ENCODE results near the gene GRIK3. TPM values are rescaled to one million over a fixed set of nuclear protein-coding genes. Genes with fewer than 3 reads are reported as not detected.

GRIK3 gene
- total RNA-seq, 2 donors from 2014 or later = 0.20 to 1.2 TPM

DNA sequence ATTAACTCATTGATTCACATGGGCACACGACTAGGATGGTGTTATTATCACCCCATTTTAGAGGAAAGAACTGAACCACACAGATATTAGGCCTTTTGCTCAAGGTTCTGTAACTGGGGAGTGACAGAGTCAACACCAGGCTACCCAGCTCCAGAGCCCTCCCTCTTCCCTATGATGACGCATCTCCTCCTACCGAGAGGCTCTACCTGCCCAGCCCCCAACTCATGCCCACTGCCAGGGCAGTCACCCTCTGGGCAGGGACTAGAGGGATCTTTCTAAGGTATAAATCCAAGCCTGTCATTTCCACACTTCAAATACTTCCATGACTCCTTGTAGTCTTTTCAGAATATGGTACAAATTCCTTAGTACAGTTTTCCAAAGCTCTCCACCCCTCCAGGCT lies 171.3 kb downstream of the GRIK3 start:
- no peak for DNase-seq

DNA sequence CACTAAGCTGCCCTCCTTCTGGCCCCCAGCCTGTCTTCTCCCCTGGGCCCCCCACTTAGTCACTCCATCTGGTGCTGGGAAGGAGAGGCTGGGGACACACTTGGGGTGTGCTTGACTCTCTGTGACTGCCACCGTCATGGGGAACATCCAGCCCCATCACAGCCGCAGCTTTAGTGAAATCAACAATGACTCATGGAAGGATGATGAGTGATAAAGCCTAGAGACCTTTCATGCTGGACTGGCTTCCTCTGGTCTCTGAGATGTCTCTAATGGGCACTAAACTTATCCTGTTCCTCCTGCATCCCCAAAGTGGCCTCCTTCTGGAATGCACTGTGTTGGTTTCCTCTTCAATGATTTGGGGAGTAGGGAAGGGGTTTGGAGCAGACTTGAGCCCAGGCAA lies 172.9 kb downstream of the GRIK3 start:
- intact Hi-C loops (cut with DNase I) = no loop called here
- H3K9ac ChIP-seq (ENCODE audit: low read depth in 2 of 2, low read length in 2 of 2) = no peak overlapping the region
- no peaks in the 10 kb centered on the region for H3K27me3 ChIP-seq
- no peaks in the 10 kb centered on the region for H3K36me3 ChIP-seq
- no peak for DNase-seq
- H3K4me1 ChIP-seq = no peaks in the 10 kb centered on the region
- no peak overlapping the region for H3K4me3 ChIP-seq
- no peaks in the 10 kb centered on the region for H3K9me3 ChIP-seq
- no peak overlapping the region for H3K27ac ChIP-seq
- TF ChIP-seq, protein P1, sequence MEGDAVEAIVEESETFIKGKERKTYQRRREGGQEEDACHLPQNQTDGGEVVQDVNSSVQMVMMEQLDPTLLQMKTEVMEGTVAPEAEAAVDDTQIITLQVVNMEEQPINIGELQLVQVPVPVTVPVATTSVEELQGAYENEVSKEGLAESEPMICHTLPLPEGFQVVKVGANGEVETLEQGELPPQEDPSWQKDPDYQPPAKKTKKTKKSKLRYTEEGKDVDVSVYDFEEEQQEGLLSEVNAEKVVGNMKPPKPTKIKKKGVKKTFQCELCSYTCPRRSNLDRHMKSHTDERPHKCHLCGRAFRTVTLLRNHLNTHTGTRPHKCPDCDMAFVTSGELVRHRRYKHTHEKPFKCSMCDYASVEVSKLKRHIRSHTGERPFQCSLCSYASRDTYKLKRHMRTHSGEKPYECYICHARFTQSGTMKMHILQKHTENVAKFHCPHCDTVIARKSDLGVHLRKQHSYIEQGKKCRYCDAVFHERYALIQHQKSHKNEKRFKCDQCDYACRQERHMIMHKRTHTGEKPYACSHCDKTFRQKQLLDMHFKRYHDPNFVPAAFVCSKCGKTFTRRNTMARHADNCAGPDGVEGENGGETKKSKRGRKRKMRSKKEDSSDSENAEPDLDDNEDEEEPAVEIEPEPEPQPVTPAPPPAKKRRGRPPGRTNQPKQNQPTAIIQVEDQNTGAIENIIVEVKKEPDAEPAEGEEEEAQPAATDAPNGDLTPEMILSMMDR (IDR thresholded peaks at IDR 0.05) = no peak

More for the DNA sequence above, 171.3 kb downstream of the GRIK3 start:
- no peaks in the 10 kb centered on the region for H3K27me3 ChIP-seq
- intact Hi-C loops (cut with DNase I) = no loop called here
- no peaks in the 10 kb centered on the region for H3K9me3 ChIP-seq
- H3K36me3 ChIP-seq = no peaks in the 10 kb centered on the region
- H3K4me1 ChIP-seq = no peaks in the 10 kb centered on the region
- no peak overlapping the region for H3K9ac ChIP-seq (ENCODE audit: low read depth in 2 of 2, low read length in 2 of 2)
- no peak overlapping the region for H3K27ac ChIP-seq
- TF ChIP-seq, protein P1 (IDR thresholded peaks at IDR 0.05) = no peak
- H3K4me3 ChIP-seq = no peak overlapping the region

DNA sequence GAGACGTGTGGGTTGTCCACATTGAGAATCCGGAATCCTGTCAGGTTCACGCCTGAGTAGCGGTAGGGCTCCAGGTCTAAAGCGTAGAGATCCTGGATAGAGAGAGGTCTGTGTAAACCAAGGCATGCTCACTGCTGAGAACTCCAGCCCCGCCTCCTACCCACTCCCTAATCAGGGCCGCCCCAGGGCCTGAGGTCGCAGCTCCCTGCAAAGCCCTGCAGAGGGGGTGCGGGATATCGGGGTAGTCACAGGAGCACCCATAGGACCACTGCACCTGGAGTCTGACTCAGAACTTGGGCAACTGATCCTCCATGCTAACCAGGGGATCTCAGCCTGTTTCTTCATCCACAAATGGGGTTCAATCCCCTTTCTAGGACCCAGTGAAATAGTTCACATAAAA lies 174.4 kb downstream of the GRIK3 start:
- H3K36me3 ChIP-seq = no peaks in the 10 kb centered on the region
- H3K27ac ChIP-seq = no peak overlapping the region
- no peaks in the 10 kb centered on the region for H3K4me1 ChIP-seq
- TF ChIP-seq, protein P1 (IDR thresholded peaks at IDR 0.05) = no peak
- intact Hi-C loops (cut with DNase I) = no loop called here
- H3K9me3 ChIP-seq = no peaks in the 10 kb centered on the region
- H3K4me3 ChIP-seq = no peak overlapping the region
- no peaks in the 10 kb centered on the region for H3K27me3 ChIP-seq
- DNase-seq = no peak
- H3K9ac ChIP-seq (ENCODE audit: low read depth in 2 of 2, low read length in 2 of 2) = no peak overlapping the region

DNA sequence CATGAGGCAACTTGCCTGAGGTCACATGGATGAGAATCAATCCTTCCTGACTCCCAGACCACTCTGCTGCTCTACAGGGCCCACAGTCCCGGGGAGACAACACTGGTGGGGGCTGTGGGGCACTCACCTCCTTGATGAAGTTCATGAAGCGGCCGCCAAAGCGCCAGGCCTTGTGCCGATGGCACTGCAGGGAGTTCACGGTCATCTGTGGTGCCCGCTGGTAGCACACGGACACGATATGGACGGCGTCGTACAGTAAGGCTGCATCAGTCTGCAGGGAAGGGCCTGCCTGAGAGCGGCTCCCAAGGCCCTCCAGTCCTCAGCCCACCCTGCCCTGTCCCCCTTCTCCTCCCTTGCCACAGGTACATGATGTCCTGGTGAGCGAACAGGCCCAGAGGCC lies 175.3 kb downstream of the GRIK3 start:
- intact Hi-C loops (cut with DNase I) = no loop called here
- no peaks in the 10 kb centered on the region for H3K4me1 ChIP-seq
- no peak overlapping the region for H3K4me3 ChIP-seq
- TF ChIP-seq, protein P1 (IDR thresholded peaks at IDR 0.05) = no peak
- no peaks in the 10 kb centered on the region for H3K27me3 ChIP-seq
- DNase-seq = no peak
- no peak overlapping the region for H3K27ac ChIP-seq
- no peaks in the 10 kb centered on the region for H3K9me3 ChIP-seq
- H3K9ac ChIP-seq (ENCODE audit: low read depth in 2 of 2, low read length in 2 of 2) = no peak overlapping the region
- H3K36me3 ChIP-seq = no peaks in the 10 kb centered on the region

DNA sequence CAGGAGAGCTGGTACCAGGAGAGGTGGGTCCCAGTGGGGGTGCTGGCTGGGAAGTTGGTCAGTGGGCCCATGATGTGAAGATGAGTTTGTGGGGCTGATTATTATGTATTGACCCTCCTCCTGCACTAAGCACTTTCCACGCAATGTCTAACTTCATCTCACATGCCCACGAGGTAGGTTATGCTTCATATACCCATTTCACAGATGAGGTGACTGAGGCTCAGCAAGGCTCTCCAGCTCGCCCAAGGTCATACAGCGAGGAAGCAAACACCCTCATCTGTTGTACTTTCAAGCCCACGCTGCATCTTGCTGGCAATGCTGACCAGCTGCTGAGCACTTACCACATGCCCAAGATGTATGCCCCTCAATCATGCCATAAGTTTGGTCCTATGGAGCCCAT lies 175.8 kb downstream of the GRIK3 start:
- no peaks in the 10 kb centered on the region for H3K27me3 ChIP-seq

More for the DNA sequence above, 175.8 kb downstream of the GRIK3 start:
- TF ChIP-seq, protein P1 (IDR thresholded peaks at IDR 0.05) = no peak
- no peak overlapping the region for H3K4me3 ChIP-seq
- no peak for DNase-seq
- no peak overlapping the region for H3K27ac ChIP-seq
- no peaks in the 10 kb centered on the region for H3K36me3 ChIP-seq
- no peaks in the 10 kb centered on the region for H3K4me1 ChIP-seq
- intact Hi-C loops (cut with DNase I) = no loop called here
- no peaks in the 10 kb centered on the region for H3K9me3 ChIP-seq
- H3K9ac ChIP-seq (ENCODE audit: low read depth in 2 of 2, low read length in 2 of 2) = no peak overlapping the region

Data from colonic mucosa (tissue), 4 donors.